Measurements from ENCODE around the gene TLCD2. TPM values are rescaled to one million over a fixed set of nuclear protein-coding genes. Genes with fewer than 3 reads are reported as not detected.
A peak's percentile ranks its signal among the peaks of the same experiment; 100 is the strongest.

TLCD2 gene
- total and polyA plus RNA-seq, 2 of the 13 experiments (the other 11 are each of a cell fraction or from before 2014, with no cell fraction given) = 0.90 to 1.1 TPM

GRCh38 chr17:1716912-1717695, 6.9 kb upstream of the TLCD2 start (continued):
- peak; percentile 73 for TF ChIP-seq THAP11 (CRISPR knock-in tag; IDR thresholded peaks at IDR 0.05)
- no peak for TF ChIP-seq KLF12 (CRISPR knock-in tag; IDR thresholded peaks at IDR 0.05; ENCODE audit: borderline replicate concordance)
- no peak; the same call in 1 of the 2 replicates for TF ChIP-seq ZNF33B (CRISPR knock-in tag; IDR thresholded peaks at IDR 0.05)
- no peak for TF ChIP-seq ZNF816 (CRISPR knock-in tag; IDR thresholded peaks at IDR 0.05; ENCODE audit: borderline replicate concordance)
- TF ChIP-seq EEA1 (CRISPR knock-in tag; IDR thresholded peaks at IDR 0.05; ENCODE audit: borderline replicate concordance) = no peak
- peak; percentile 49; the same call in 1 of the 2 replicates for TF ChIP-seq RBFOX2 (IDR thresholded peaks at IDR 0.05; ENCODE audit: low read depth, low read length)
- TF ChIP-seq ZNF280B (CRISPR knock-in tag; IDR thresholded peaks at IDR 0.05; ENCODE audit: borderline replicate concordance) = no peak
- no peak for TF ChIP-seq TEF (CRISPR knock-in tag; IDR thresholded peaks at IDR 0.05)
- no peak for TF ChIP-seq ZSCAN5A (CRISPR knock-in tag; IDR thresholded peaks at IDR 0.05; ENCODE audit: borderline replicate concordance)
- no peak for TF ChIP-seq SMARCE1 (IDR thresholded peaks at IDR 0.05; ENCODE audit: borderline replicate concordance)
- no peak for TF ChIP-seq POGK (CRISPR knock-in tag; conservative IDR thresholded peaks at IDR 0.05)
- TF ChIP-seq HNRNPUL1 (IDR thresholded peaks at IDR 0.05; ENCODE audit: low read depth, low read length) = no peak
- TF ChIP-seq ZNF232 (CRISPR knock-in tag; IDR thresholded peaks at IDR 0.05; ENCODE audit: borderline replicate concordance) = no peak
- no peak for TF ChIP-seq ZBTB14 (CRISPR knock-in tag; IDR thresholded peaks at IDR 0.05)
- TF ChIP-seq AHDC1 (CRISPR knock-in tag; IDR thresholded peaks at IDR 0.05; ENCODE audit: borderline replicate concordance) = no peak
- no peak for TF ChIP-seq PLRG1 (conservative IDR thresholded peaks at IDR 0.05)

Measured in HepG2 (cell line).